Femur (tissue), 1 donor: ENCODE results near the gene EPHA7.

Experiments
- DNase-seq: peaks from one replicate; pipeline ENCODE4 v3.0.0-alpha.2; 2017

Gene EPHA7

GRCh38 chr6:93419304-93420162, at the start of gene EPHA7:
EPHA7 (minus strand) TSS chr6:93419559; CDS start chr6:93419341, 218 bp downstream.
- peak; percentile 98 for DNase-seq

GRCh38 chr6:93468291-93468690, 48.9 kb upstream of the EPHA7 start:
- DNase-seq: peak; percentile 46

- DNase-seq: no peak
Observed at GRCh38 chr6:93454533-93454932, 35.2 kb upstream of the EPHA7 start.

DNA sequence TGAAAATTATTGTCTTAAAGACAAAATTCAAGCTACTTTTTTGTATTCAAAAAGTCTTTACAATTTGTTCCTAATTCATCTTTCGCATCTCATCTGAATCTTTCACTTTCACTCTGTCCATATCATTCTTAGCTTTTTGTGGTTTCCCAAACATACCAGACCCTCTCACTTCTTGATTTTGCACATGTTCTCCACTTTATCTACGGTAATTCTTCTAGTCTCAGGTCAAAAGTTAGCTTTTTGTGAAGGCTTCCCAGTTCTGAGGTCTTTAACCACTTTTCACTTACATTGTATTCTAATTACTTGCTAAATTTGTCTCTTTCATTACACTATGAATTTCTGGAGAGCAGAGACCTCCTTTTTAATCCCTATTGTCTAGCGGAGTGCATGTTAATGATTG, 34.6 kb upstream of the EPHA7 start:
- no peak for DNase-seq

- DNase-seq: no peak
Observed at GRCh38 chr6:93447874-93448273, 28.5 kb upstream of the EPHA7 start.

GRCh38 chr6:93437491-93437890, 18.1 kb upstream of the EPHA7 start:
- no peak for DNase-seq

DNA sequence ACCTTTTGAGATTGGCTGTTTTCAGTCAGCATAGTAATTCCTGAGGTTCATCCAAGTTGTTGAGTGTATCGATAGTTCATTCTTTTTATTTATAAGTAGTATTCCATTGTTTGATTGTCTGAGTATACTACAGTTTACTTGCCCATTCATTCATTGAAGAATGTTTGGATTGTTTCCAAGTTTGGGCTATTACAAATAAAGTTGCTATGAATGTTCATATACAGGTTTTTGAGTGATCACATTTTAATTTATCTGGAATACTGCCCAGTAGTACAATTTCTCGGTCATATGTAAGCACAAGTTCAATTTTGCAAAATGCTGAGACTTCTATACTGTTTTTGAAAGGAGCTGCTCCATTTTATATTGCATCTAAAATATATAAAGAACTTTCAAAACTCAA, 14.2 kb upstream of the EPHA7 start:
- DNase-seq: no peak

GRCh38 chr6:93424303-93425064, 5.1 kb upstream of the EPHA7 start:
- no peak for DNase-seq

- DNase-seq: peak; percentile 52
Observed at GRCh38 chr6:93423542-93423941, 4.2 kb upstream of the EPHA7 start.

DNA sequence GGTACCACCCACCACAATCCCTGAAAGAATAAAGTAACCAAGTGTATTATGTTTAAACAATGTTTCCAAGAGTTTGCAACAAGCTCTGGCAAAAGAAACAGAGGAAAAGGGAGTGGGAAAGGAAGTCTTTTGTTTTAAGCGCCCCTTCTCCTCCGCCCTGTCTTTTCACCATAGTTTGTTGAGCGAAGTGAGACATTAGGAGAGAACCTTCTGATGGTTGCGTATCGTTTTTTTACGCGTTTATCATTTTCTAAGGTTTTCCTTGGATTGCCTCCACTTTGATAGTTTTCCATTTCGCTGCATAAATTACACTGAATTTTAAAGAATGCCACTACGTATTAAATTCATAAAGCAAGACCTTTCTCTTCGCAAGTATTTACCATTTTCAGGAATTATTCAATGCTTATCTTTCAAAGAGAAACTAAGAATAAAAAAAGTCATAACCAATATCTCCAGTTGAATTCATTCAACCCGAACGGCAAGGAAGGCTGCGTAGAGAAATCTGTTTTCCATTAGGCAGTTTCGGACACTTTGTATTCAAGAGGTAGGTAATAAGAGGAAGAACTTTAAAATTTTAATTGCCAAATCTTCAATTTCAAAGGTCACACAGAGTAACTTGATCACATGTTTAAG, 920 bp upstream of the EPHA7 start:
- no peak for DNase-seq

DNA sequence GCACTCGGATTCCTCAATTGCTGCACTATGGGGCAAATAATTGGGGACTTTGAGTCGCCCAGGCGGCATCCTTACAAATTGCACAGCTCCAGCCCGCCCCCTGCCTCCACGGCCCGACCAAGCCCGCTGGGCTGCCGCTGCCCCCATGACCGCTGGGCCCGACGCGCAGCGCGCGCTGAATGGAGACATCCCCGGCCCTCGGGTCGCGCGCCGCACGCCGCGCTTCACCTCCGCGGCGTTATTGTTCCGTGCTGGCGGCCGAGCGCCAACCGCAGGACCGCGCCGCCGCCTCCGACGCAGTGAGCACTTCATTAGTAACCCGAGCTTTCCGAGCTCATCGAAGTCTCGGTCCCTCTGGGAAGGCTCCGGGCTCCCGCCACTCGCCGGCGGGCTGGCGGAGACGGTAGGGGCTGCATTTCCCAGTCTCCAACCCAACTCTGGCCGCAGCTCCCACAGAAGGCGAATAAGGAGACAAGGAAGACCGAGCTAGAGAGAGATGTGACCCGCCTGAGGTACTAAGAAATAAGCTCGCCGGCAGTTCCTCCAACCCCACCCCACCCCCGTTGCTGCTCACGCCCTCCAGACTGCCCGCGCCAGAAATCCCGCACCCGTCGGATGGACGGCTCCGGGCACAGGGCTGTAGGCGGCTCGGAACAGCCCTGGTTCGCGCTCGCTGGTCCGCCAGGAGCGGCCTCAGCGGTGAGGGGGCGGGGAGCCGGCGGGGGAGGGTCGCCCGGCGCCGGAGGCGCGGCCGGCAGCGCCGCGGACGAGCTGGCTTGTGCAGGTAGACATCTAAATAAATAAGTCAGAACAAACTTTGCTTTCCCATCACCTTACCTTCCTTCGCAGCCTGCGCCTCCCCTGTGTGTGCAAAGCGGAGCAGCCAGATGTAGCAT, 703 bp downstream of the EPHA7 start:
- DNase-seq: peak; percentile 72

GRCh38 chr6:93418033-93418407, 1.3 kb downstream of the EPHA7 start:
- peak; percentile 25 for DNase-seq

- DNase-seq: peak; percentile 53
Observed at GRCh38 chr6:93417421-93418013, 1.8 kb downstream of the EPHA7 start.

GRCh38 chr6:93416571-93417420, 2.6 kb downstream of the EPHA7 start:
- peak; percentile 64 for DNase-seq

DNA sequence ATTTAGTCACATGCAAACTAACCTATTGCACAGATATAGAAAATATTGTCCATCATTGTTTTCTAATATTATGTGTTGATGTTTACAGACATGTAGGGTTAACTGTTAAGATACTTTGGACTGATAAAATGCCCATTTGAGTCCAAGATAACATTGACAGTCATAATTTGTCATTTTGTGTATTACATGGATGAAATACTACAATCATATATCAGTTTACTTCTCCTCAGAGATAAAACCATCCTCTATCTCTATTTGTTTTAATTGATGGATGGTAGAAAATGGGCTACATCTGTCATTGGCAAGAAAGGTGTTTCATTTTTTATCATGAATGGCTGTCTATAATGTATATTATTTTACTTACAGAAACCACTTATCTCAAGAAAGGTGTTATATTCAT, 6.2 kb downstream of the EPHA7 start:
- no peak for DNase-seq

DNA sequence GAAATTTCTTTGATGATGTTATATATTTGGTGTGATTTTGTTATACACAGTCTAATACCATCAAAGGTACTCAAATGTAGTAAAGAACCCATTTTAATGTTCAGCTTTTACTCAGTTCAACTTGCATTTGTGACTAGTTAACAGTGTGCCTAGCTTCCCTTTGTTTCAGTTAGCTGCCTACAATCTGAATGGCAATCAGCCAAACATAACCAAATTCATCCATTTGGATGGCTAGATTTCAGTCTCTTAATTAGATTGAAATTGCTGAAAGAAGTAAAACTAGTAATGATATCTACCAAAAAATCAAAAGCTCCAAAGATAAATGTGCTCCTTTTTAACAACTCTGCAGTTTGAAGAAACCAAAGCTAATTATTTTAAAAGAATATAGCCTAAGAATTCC, 6.9 kb downstream of the EPHA7 start:
- DNase-seq: no peak

DNA sequence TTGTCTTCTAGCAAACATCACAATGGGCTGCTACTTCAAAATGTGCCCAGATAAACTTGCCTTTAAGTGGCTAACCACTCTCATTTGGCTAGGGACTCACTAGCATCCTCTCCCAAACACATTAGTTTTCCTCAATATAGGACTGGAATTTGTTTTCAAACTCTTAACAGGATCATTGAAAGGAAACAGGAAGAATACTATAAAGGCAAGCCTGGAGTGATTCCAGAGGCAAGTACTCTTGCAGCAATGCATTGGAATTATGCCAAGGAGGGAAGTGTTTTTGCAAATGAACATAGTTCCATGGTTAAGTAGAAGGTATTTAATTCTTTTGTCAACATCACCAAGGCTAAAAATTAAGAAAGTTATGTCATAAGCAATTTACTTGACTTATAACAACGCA, 12.2 kb downstream of the EPHA7 start:
- no peak for DNase-seq

DNA sequence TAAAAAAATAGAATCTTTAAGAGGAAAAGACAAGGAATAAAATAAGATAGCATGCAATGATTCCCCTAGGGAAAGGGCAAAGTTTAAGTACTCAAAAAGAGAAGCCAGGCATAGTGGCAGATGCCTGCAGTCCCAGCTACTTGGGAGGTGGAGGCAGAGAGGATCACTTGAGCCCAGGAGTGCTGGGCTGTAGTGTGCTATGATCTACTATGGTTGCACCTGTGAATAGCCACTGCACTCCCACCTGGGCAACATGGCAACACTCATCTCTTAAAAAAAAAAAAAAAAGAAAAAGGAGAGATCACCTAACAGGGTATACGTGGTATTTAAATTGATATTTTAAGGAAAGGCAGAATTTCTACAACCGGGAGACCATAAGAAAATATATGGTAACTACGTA, 16.0 kb downstream of the EPHA7 start:
- DNase-seq: no peak

DNA sequence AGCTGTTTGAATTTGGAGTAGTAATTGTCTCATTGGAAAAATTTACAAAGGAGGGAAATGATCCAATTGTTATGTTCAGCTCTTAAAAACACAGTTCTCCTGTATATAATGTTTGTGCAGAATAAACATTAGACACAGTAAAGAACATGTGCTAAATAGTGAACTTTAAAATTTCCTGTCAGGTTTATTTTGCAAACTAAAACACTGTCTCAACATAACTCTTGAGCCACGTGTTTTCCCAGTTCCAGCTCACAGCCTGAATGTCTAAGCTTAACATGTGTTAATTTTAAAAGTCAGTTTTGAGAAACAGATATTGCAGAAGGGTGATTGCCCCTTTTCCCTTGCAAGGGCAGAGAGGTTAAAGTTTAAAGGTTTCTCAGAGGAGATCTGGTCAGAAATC, 20.6 kb downstream of the EPHA7 start:
- no peak for DNase-seq

GRCh38 chr6:93394471-93394870, 24.9 kb downstream of the EPHA7 start:
- no peak for DNase-seq

GRCh38 chr6:93393554-93394074, 25.7 kb downstream of the EPHA7 start:
- DNase-seq: no peak
